BE2C (cell line): ENCODE results near the gene DUSP22.

ENCODE experiments used
- DNase-seq: peaks from one replicate; pipeline ENCODE4 v3.0.0-alpha.2; 2020
- H3K27me3 ChIP-seq: fragments of 250-450 bp; sonication (Bioruptor Pico); 2 replicates; pipeline ENCODE4 v1.5.1; 2020; ENCODE audit warnings: mild to moderate bottlenecking
- H3K36me3 ChIP-seq: fragments of 250-450 bp; sonication (Bioruptor Pico); 2 replicates; pipeline ENCODE4 v1.5.1; 2020; ENCODE audit warnings: mild to moderate bottlenecking
- H3K4me1 ChIP-seq: fragments of 250-450 bp; sonication (Bioruptor Pico); 2 replicates; pipeline ENCODE4 v1.5.1; 2020
- H3K4me3 ChIP-seq: 2 replicates; pipeline ENCODE4 v1.5.1; 2011; ENCODE audit warnings: low read depth, low read length
- H3K9me3 ChIP-seq: fragments of 250-450 bp; sonication (Bioruptor Pico); 2 replicates; pipeline ENCODE4 v1.5.1; 2020
- CTCF ChIP-seq: IDR thresholded peaks from 2 replicates; pipeline ENCODE4 v1.5.1; 2012; ENCODE audit warnings: mild to moderate bottlenecking, low read depth, low read length

The DUSP22 gene

GRCh38 chr6:293193-294174, 1.2 kb downstream of the DUSP22 start:
- DNase-seq, result no peak
- peaks cover 17% of the 10 kb centered on the region for H3K27me3 ChIP-seq
- H3K4me1 ChIP-seq, result no peaks in the 10 kb centered on the region
- H3K36me3 ChIP-seq, result no peaks in the 10 kb centered on the region
- no peak for TF ChIP-seq CTCF
- no peak overlapping the region; the same call in 1 of the 2 replicates for H3K4me3 ChIP-seq
- no peaks in the 10 kb centered on the region for H3K9me3 ChIP-seq

GRCh38 chr6:294656-295565, 2.6 kb downstream of the DUSP22 start:
- no peak for DNase-seq
- no peaks in the 10 kb centered on the region for H3K4me1 ChIP-seq
- TF ChIP-seq CTCF, result no peak

GRCh38 chr6:296151-297122, 4.2 kb downstream of the DUSP22 start:
- Histone ChIP-seq H3K4me3 (no peak overlapping the region), H3K4me1 (no peaks in the 10 kb centered on the region), H3K27me3 (peaks cover 16% of the 10 kb centered on the region; the same call in 1 of the 2 replicates), H3K36me3 (no peaks in the 10 kb centered on the region), H3K9me3 (no peaks in the 10 kb centered on the region)
- DNase-seq, result no peak
- no peak for TF ChIP-seq CTCF

More at GRCh38 chr6:294656-295565, 2.6 kb downstream of the DUSP22 start:
- H3K27me3 ChIP-seq, result peaks cover 17% of the 10 kb centered on the region
- no peak overlapping the region for H3K4me3 ChIP-seq
- no peaks in the 10 kb centered on the region for H3K9me3 ChIP-seq
- H3K36me3 ChIP-seq, result no peaks in the 10 kb centered on the region

GRCh38 chr6:297571-298232, 5.4 kb downstream of the DUSP22 start:
- Histone ChIP-seq H3K36me3 (no peaks in the 10 kb centered on the region), H3K4me1 (no peaks in the 10 kb centered on the region), H3K27me3 (peaks cover 13% of the 10 kb centered on the region; the same call in 1 of the 2 replicates), H3K4me3 (no peak overlapping the region), H3K9me3 (no peaks in the 10 kb centered on the region)
- no peak for TF ChIP-seq CTCF
- DNase-seq, result no peak
